Measurements from ENCODE around the gene DROSHA.

The DROSHA gene

GRCh38 chr5:31397926-31398557 lies 133.9 kb downstream of the DROSHA start:
- TF ChIP-seq, protein P1, sequence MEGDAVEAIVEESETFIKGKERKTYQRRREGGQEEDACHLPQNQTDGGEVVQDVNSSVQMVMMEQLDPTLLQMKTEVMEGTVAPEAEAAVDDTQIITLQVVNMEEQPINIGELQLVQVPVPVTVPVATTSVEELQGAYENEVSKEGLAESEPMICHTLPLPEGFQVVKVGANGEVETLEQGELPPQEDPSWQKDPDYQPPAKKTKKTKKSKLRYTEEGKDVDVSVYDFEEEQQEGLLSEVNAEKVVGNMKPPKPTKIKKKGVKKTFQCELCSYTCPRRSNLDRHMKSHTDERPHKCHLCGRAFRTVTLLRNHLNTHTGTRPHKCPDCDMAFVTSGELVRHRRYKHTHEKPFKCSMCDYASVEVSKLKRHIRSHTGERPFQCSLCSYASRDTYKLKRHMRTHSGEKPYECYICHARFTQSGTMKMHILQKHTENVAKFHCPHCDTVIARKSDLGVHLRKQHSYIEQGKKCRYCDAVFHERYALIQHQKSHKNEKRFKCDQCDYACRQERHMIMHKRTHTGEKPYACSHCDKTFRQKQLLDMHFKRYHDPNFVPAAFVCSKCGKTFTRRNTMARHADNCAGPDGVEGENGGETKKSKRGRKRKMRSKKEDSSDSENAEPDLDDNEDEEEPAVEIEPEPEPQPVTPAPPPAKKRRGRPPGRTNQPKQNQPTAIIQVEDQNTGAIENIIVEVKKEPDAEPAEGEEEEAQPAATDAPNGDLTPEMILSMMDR (IDR thresholded peaks at IDR 0.05) = no peak

GRCh38 chr5:31396611-31397295 lies 135.1 kb downstream of the DROSHA start:
- TF ChIP-seq, protein P1 (IDR thresholded peaks at IDR 0.05) = no peak

DNA sequence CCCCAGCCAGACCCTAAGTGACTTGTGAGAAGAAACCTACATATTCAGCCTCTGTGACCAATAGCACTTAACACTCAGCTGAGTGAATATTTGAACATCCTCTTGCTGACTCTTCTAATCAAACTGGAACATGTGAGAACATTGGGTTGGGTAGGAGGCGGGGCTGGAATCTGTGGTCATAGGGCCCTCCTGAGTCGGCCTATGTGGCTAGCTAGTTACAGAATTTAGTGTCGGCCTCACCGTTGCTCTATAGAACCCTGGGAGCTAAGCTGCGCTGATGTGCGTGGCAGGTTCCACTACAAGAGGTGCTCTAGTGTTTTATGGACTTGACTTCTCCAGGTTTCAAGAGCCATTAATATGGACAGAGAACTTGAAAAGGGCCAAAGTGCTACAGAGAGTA lies 138.8 kb downstream of the DROSHA start:
- TF ChIP-seq, protein P1 (IDR thresholded peaks at IDR 0.05) = no peak

DNA sequence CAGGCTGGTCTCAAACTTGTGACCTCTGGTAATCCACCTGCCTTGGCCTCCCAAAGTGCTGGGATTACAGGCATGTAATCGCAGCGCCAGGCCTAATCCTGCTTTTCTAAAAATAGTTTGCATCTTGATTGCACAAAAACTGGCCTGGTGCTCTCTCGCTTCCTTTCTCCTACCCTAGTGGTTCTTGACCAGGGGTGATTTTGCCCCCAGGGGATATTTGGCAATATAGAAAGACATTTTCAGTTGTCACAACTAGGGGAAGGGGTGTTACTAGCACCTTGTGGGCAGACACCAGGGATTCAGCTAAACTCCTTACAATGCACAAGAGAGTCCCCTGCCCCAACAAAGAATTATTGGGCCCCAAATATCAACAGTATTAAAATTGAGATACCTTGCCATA lies 139.8 kb downstream of the DROSHA start:
- TF ChIP-seq, protein P1 (IDR thresholded peaks at IDR 0.05) = no peak

- TF ChIP-seq, protein P1 (IDR thresholded peaks at IDR 0.05) = no peak
Measured at GRCh38 chr5:31390256-31390655, 141.6 kb downstream of the DROSHA start.

GRCh38 chr5:31385774-31386537 lies 145.9 kb downstream of the DROSHA start:
- TF ChIP-seq, protein P1 (IDR thresholded peaks at IDR 0.05) = no peak

- TF ChIP-seq, protein P1 (IDR thresholded peaks at IDR 0.05) = no peak
Measured at GRCh38 chr5:31383734-31384133, 148.2 kb downstream of the DROSHA start.

Measured in LNCAP (cell line).